DOHH2 (cell line): ENCODE results near the gene NPBWR2.

ENCODE experiments used
- CTCF ChIP-seq: fragments of 200-600 bp; sonication (generic); IDR thresholded peaks from one replicate; pipeline ENCODE4 v1.5.1; 2014; ENCODE audit warnings: antibody characterized with exemption, mild to moderate bottlenecking, low read depth, low read length; ENCODE audit not compliant: poor library complexity, severe bottlenecking
- EZH2phosphoT487 ChIP-seq: fragments of 200-600 bp; sonication (generic); IDR thresholded peaks from 2 replicates; pipeline ENCODE4 v1.6.1; 2017; ENCODE audit warnings: borderline replicate concordance, mild to moderate bottlenecking, antibody characterized with exemption, low read length, moderate library complexity, mixed read lengths

GRCh38 chr20:64056889-64057627 is 50.3 kb downstream of the NPBWR2 start:
- TF ChIP-seq CTCF (no peak), EZH2phosphoT487 (no peak)
